Measurements from ENCODE around the gene CCER1. TPM values are rescaled to one million over a fixed set of nuclear protein-coding genes. Genes with fewer than 3 reads are reported as not detected.

CCER1 gene
- polyA plus RNA-seq, 1 of the 3 experiments (the other 2 are of a cell fraction) = not detected

DNA sequence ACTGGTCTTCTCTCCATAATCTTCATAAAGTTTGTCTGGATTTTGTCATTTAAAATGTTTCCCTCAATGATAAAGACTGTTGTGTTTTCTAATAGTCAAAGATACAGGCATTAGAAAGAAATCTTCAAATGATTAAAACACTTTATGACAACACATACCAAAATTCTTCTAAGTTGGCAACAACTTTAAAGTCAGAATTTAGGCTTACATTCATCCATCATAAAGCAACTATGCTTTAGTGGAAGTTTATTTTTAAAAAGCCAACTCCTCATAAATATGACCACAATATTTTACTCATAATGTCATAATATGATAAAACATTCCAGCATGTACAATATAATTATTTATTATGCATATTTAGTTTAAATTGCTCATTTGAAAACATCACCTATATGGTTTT lies 17.2 kb upstream of the CCER1 start:
- peaks cover 4% of the 10 kb centered on the region for H3F3A ChIP-seq (replicated peaks; ENCODE audit: insufficient read depth)
- no peak overlapping the region for H2AFZ ChIP-seq (ENCODE audit: low read depth)
- DNase-seq = no peak
- no peaks in the 10 kb centered on the region for H3K9me2 ChIP-seq
- H3K9me3 ChIP-seq = no peaks in the 10 kb centered on the region
- H3K4me1 ChIP-seq (ENCODE audit: control insufficient read depth in 1 of 2, insufficient read depth in 2 of 2, low read depth in 1 of 2, low read length in 1 of 2) = peaks cover 0 to 13% of the 10 kb centered on the region in 2 experiments; a peak in 3 of 4 replicates
- H3K4me3 ChIP-seq (ENCODE audit: low read depth in 2 of 2, low read length in 1 of 2) = no peak overlapping the region
- H3K4me2 ChIP-seq = no peak overlapping the region
- ChIA-PET POLR2A (no interaction called here), CTCF (interaction anchor here (1.5 kb wide), 1 partner anchor 27 kb away, joined by 6 read pairs; no protein-coding TSS in a partner anchor)
- no peaks in the 10 kb centered on the region for H3K36me3 ChIP-seq (replicated peaks in 1 of 2; ENCODE audit: control insufficient read depth in 1 of 2, insufficient read depth in 2 of 2, low read length in 1 of 2)
- H3K79me2 ChIP-seq (ENCODE audit: insufficient read depth) = no peaks in the 10 kb centered on the region
- H4K20me1 ChIP-seq (ENCODE audit: insufficient read depth) = no peaks in the 10 kb centered on the region
- H3K27me3 ChIP-seq (ENCODE audit: insufficient read depth) = no peaks in the 10 kb centered on the region
- no peak overlapping the region; a peak in 1 of 4 replicates for H3K27ac ChIP-seq (ENCODE audit: low read depth in 2 of 2, low read length in 1 of 2)
- no peak overlapping the region for H3K9ac ChIP-seq
- TF ChIP-seq GATA2 (CRISPR knock-in tag; IDR thresholded peaks at IDR 0.05) (no peak), SIN3A (IDR thresholded peaks at IDR 0.05; ENCODE audit: borderline replicate concordance, low read depth, low read length) (no peak), MEF2A (IDR thresholded peaks at IDR 0.05; ENCODE audit: borderline replicate concordance, low read depth) (no peak), RCOR1 (IDR thresholded peaks at IDR 0.05; ENCODE audit: low read length) (no peak), TCF12 (IDR thresholded peaks at IDR 0.05) (peak; percentile 18; the same call in 1 of the 2 replicates), FOSL2 (IDR thresholded peaks at IDR 0.05; ENCODE audit: borderline replicate concordance, low read depth) (no peak)
- TF ChIP-seq, protein P1, sequence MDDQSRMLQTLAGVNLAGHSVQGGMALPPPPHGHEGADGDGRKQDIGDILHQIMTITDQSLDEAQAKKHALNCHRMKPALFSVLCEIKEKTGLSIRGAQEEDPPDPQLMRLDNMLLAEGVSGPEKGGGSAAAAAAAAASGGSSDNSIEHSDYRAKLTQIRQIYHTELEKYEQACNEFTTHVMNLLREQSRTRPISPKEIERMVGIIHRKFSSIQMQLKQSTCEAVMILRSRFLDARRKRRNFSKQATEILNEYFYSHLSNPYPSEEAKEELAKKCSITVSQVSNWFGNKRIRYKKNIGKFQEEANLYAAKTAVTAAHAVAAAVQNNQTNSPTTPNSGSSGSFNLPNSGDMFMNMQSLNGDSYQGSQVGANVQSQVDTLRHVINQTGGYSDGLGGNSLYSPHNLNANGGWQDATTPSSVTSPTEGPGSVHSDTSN (IDR thresholded peaks at IDR 0.05) = peak; percentile 27; the same call in 1 of the 2 replicates
- TF ChIP-seq, protein P2, sequence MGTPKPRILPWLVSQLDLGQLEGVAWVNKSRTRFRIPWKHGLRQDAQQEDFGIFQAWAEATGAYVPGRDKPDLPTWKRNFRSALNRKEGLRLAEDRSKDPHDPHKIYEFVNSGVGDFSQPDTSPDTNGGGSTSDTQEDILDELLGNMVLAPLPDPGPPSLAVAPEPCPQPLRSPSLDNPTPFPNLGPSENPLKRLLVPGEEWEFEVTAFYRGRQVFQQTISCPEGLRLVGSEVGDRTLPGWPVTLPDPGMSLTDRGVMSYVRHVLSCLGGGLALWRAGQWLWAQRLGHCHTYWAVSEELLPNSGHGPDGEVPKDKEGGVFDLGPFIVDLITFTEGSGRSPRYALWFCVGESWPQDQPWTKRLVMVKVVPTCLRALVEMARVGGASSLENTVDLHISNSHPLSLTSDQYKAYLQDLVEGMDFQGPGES (IDR thresholded peaks at IDR 0.05; ENCODE audit: low read depth, low read length) = no peak

DNA sequence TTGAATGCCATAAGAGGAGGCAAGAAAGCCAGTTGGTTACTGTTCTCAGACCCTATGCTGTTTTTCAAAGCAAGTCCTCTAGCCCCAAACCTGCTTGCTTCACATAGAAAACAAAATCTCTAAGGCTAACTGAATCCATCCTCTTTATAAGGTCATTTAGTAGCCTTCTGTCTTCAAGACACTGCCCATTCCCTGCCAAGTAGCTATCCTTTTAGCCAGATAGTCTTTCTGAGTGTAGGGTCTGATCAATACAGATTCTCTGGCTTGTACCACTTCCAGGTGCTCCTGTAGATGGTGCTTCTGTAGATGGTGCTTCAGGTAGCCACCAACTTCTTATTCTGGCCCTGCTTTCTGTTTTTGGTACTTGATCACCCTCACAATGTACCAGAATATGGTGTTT lies 15.9 kb upstream of the CCER1 start:
- H3K36me3 ChIP-seq (replicated peaks in 1 of 2; ENCODE audit: control insufficient read depth in 1 of 2, insufficient read depth in 2 of 2, low read length in 1 of 2) = no peaks in the 10 kb centered on the region
- no peaks in the 10 kb centered on the region for H3K9me2 ChIP-seq
- H3K9me3 ChIP-seq = no peaks in the 10 kb centered on the region
- H3K9ac ChIP-seq = no peak overlapping the region
- no peak overlapping the region for H3K27ac ChIP-seq (ENCODE audit: low read depth in 2 of 2, low read length in 1 of 2)
- H2AFZ ChIP-seq (ENCODE audit: low read depth) = no peak overlapping the region
- DNase-seq = no peak
- H3K79me2 ChIP-seq (ENCODE audit: insufficient read depth) = no peaks in the 10 kb centered on the region
- peaks cover 0 to 13% of the 10 kb centered on the region in 2 experiments; a peak in 3 of 4 replicates for H3K4me1 ChIP-seq (ENCODE audit: control insufficient read depth in 1 of 2, insufficient read depth in 2 of 2, low read depth in 1 of 2, low read length in 1 of 2)
- ChIA-PET CTCF (interaction anchor here (0.9 to 2.3 kb wide), 5 partner anchors 12 to 391 kb away, joined by 3 to 12 read pairs (median 3); no protein-coding TSS in a partner anchor), POLR2A (no interaction called here)
- H3K27me3 ChIP-seq (ENCODE audit: insufficient read depth) = no peaks in the 10 kb centered on the region
- H4K20me1 ChIP-seq (ENCODE audit: insufficient read depth) = no peaks in the 10 kb centered on the region
- H3K4me3 ChIP-seq (ENCODE audit: low read depth in 2 of 2, low read length in 1 of 2) = no peak overlapping the region
- H3K4me2 ChIP-seq = no peak overlapping the region
- peaks cover 4% of the 10 kb centered on the region for H3F3A ChIP-seq (replicated peaks; ENCODE audit: insufficient read depth)
- TF ChIP-seq, protein P3, sequence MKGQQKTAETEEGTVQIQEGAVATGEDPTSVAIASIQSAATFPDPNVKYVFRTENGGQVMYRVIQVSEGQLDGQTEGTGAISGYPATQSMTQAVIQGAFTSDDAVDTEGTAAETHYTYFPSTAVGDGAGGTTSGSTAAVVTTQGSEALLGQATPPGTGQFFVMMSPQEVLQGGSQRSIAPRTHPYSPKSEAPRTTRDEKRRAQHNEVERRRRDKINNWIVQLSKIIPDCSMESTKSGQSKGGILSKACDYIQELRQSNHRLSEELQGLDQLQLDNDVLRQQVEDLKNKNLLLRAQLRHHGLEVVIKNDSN (IDR thresholded peaks at IDR 0.05; ENCODE audit: borderline replicate concordance, low read depth) = no peak
- TF ChIP-seq CHD2 (IDR thresholded peaks at IDR 0.05; ENCODE audit: low read length, partially characterized antibody) = no peak
- TF ChIP-seq FOXM1 (IDR thresholded peaks at IDR 0.05; ENCODE audit: low read depth) = no peak
- TF ChIP-seq SIN3A (IDR thresholded peaks at IDR 0.05; ENCODE audit: borderline replicate concordance, low read depth, low read length) = no peak
- TF ChIP-seq YY1 (IDR thresholded peaks at IDR 0.05; ENCODE audit: low read depth) = no peak
- no peak for TF ChIP-seq MXI1 (IDR thresholded peaks at IDR 0.05; ENCODE audit: low read depth, low read length)
- TF ChIP-seq, protein P4, sequence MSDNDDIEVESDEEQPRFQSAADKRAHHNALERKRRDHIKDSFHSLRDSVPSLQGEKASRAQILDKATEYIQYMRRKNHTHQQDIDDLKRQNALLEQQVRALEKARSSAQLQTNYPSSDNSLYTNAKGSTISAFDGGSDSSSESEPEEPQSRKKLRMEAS (IDR thresholded peaks at IDR 0.05; ENCODE audit: low read depth) = no peak
- no peak for TF ChIP-seq FOSL2 (IDR thresholded peaks at IDR 0.05; ENCODE audit: borderline replicate concordance, low read depth)
- TF ChIP-seq NRF1 (IDR thresholded peaks at IDR 0.05; ENCODE audit: low read depth, low read length) = no peak
- TF ChIP-seq, protein P2 (IDR thresholded peaks at IDR 0.05; ENCODE audit: low read depth, low read length) = no peak
- TF ChIP-seq RAD21 (IDR thresholded peaks at IDR 0.05; ENCODE audit: low read length) = no peak
- no peak for TF ChIP-seq RCOR1 (IDR thresholded peaks at IDR 0.05; ENCODE audit: low read length)
- no peak for TF ChIP-seq GATA2 (CRISPR knock-in tag; IDR thresholded peaks at IDR 0.05)
- TF ChIP-seq, protein P5, sequence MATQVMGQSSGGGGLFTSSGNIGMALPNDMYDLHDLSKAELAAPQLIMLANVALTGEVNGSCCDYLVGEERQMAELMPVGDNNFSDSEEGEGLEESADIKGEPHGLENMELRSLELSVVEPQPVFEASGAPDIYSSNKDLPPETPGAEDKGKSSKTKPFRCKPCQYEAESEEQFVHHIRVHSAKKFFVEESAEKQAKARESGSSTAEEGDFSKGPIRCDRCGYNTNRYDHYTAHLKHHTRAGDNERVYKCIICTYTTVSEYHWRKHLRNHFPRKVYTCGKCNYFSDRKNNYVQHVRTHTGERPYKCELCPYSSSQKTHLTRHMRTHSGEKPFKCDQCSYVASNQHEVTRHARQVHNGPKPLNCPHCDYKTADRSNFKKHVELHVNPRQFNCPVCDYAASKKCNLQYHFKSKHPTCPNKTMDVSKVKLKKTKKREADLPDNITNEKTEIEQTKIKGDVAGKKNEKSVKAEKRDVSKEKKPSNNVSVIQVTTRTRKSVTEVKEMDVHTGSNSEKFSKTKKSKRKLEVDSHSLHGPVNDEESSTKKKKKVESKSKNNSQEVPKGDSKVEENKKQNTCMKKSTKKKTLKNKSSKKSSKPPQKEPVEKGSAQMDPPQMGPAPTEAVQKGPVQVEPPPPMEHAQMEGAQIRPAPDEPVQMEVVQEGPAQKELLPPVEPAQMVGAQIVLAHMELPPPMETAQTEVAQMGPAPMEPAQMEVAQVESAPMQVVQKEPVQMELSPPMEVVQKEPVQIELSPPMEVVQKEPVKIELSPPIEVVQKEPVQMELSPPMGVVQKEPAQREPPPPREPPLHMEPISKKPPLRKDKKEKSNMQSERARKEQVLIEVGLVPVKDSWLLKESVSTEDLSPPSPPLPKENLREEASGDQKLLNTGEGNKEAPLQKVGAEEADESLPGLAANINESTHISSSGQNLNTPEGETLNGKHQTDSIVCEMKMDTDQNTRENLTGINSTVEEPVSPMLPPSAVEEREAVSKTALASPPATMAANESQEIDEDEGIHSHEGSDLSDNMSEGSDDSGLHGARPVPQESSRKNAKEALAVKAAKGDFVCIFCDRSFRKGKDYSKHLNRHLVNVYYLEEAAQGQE (IDR thresholded peaks at IDR 0.05; ENCODE audit: low read depth, low read length) = no peak

All from SK-N-SH (cell line).